Measurements from ENCODE around the gene MAP3K14. TPM values are rescaled to one million over a fixed set of nuclear protein-coding genes. Genes with fewer than 3 reads are reported as not detected.

The MAP3K14 gene
- total RNA-seq, 3 donors from 2014 or later = 16.6 to 27.9 (median 18.0) TPM

DNA sequence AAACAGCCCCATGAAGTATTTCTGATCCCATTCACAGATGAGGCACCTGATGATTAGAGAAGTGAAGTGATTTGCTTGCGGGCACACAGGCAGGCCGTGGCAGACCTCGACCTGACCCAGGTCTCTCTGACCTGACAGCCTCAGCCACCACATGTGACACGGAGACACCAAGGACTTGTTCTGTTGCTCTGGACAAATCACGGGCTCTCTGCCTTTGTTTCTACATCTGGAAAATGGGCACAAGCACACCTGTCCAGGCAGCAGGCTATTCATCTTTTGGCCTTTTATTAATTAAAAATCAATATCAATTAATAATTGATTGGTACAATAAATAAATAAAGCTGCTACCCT, 3.4 kb downstream of the MAP3K14 start:
- no peak for DNase-seq
- H3K4me3 ChIP-seq = no peak overlapping the region
- intact Hi-C loops (cut with DNase I, micrococcal nuclease) = no loop called here
- H3K36me3 ChIP-seq (ENCODE audit: low read depth) = peaks cover 7% of the 10 kb centered on the region
- peaks cover 79% of the 10 kb centered on the region for H3K4me1 ChIP-seq (ENCODE audit: low read depth)
- no peak for ATAC-seq
- no peaks in the 10 kb centered on the region for H3K9me3 ChIP-seq
- TF ChIP-seq, protein P1, sequence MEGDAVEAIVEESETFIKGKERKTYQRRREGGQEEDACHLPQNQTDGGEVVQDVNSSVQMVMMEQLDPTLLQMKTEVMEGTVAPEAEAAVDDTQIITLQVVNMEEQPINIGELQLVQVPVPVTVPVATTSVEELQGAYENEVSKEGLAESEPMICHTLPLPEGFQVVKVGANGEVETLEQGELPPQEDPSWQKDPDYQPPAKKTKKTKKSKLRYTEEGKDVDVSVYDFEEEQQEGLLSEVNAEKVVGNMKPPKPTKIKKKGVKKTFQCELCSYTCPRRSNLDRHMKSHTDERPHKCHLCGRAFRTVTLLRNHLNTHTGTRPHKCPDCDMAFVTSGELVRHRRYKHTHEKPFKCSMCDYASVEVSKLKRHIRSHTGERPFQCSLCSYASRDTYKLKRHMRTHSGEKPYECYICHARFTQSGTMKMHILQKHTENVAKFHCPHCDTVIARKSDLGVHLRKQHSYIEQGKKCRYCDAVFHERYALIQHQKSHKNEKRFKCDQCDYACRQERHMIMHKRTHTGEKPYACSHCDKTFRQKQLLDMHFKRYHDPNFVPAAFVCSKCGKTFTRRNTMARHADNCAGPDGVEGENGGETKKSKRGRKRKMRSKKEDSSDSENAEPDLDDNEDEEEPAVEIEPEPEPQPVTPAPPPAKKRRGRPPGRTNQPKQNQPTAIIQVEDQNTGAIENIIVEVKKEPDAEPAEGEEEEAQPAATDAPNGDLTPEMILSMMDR (IDR thresholded peaks at IDR 0.05) = no peak

GRCh38 chr17:45312477-45313420, 4.1 kb downstream of the MAP3K14 start:
- intact Hi-C loops (cut with DNase I, micrococcal nuclease) = no loop called here
- ATAC-seq = no peak
- Histone ChIP-seq H3K9me3 (no peaks in the 10 kb centered on the region), H3K4me3 (no peak overlapping the region), H3K36me3 (ENCODE audit: low read depth) (peaks cover 7% of the 10 kb centered on the region), H3K4me1 (ENCODE audit: low read depth) (peaks cover 79% of the 10 kb centered on the region)
- no peak for DNase-seq
- TF ChIP-seq, protein P1 (IDR thresholded peaks at IDR 0.05) = no peak

- no peak overlapping the region for H3K4me3 ChIP-seq
- ATAC-seq (peak; percentile 57), DNase-seq (peak; percentile 85 to 89 (median 85))
- intact Hi-C loops (cut with DNase I, micrococcal nuclease) = no loop called here
- TF ChIP-seq, protein P1 (IDR thresholded peaks at IDR 0.05) = no peak
- no peaks in the 10 kb centered on the region for H3K9me3 ChIP-seq
- H3K36me3 ChIP-seq (ENCODE audit: low read depth) = peaks cover 1% of the 10 kb centered on the region
- peaks cover 82% of the 10 kb centered on the region for H3K4me1 ChIP-seq (ENCODE audit: low read depth)
Observed at GRCh38 chr17:45311760-45312476, 4.9 kb downstream of the MAP3K14 start.

GRCh38 chr17:45311401-45311759, 5.4 kb downstream of the MAP3K14 start:
- ATAC-seq (no peak), DNase-seq (no peak)
- H3K4me1 ChIP-seq (ENCODE audit: low read depth) = peaks cover 87% of the 10 kb centered on the region
- H3K4me3 ChIP-seq = no peak overlapping the region
- intact Hi-C loops (cut with DNase I, micrococcal nuclease) = no loop called here
- H3K9me3 ChIP-seq = no peaks in the 10 kb centered on the region
- TF ChIP-seq, protein P1 (IDR thresholded peaks at IDR 0.05) = no peak
- no peaks in the 10 kb centered on the region for H3K36me3 ChIP-seq (ENCODE audit: low read depth)

DNA sequence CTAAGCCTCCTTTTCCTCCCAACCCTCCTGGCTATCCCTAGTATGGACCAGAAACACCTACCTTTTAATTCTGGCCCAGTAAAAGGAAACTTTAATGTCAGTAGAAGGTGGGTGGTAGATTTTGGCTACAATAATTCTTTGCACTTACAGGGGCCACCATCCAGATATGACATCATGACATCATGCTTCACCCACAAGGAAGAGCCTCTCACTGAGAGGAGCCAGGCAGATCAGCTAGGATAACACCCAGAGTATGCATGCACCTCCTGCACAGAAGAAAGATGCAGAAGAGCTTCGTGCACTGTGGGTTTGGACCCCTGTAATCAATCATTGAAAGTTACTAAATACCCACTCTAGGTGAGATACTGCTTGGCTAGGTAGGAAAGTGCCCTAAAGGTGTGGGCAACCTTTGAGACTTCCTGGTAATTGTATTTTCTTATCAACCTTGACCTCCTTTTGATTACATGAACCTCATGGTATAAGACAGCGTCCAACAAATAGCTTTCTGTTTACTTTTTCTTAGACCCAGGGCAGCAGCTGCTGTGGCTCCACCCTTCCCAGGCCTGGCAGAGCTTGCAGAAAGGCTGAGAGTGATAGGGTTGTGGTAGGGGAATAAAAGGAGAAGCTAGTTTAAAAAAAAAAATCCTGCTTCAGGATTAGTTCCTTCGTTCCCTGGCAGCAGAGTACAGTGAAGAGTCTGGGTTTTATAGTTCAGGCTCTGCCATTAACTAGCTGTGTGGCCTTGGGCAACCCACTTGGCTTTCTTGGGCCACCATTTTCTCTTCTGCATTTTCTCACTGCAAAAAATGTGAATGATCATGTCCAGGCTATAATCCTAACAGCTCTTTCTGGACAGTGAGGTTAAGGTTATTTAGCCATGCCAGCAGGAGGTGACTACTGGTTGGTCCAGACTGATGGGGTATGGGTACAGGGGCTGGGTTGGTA, 6.2 kb downstream of the MAP3K14 start:
- Histone ChIP-seq H3K4me3 (no peak overlapping the region), H3K4me1 (ENCODE audit: low read depth) (peaks cover 91% of the 10 kb centered on the region), H3K36me3 (ENCODE audit: low read depth) (no peaks in the 10 kb centered on the region), H3K9me3 (no peaks in the 10 kb centered on the region)
- intact Hi-C loops (cut with DNase I, micrococcal nuclease) = no loop called here
- peak; percentile 80 for ATAC-seq
- DNase-seq = peak; percentile 85 to 88 (median 86)
- TF ChIP-seq, protein P1 (IDR thresholded peaks at IDR 0.05) = no peak
